ENCODE measurements around the gene EPG5.

DNA sequence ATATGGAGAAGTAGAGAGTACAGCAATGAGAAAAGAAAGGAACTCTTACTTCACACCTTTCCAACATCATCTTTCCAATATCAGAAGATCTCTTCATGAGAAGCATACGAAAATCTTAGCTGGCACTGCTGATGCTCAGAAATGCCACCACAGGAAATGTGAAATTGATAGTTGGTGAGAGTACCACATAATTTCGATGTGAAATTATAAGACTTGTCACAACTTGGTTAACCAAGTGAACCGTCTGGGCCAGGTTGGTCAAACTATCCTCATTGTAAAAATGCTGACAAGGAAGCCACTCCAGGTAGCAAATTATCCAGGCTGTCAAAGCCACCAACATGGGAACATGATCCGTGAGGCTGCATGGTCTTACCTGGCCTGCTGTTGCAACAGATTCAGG is 66.5 kb downstream of the EPG5 start:
- TF ChIP-seq, protein P1, sequence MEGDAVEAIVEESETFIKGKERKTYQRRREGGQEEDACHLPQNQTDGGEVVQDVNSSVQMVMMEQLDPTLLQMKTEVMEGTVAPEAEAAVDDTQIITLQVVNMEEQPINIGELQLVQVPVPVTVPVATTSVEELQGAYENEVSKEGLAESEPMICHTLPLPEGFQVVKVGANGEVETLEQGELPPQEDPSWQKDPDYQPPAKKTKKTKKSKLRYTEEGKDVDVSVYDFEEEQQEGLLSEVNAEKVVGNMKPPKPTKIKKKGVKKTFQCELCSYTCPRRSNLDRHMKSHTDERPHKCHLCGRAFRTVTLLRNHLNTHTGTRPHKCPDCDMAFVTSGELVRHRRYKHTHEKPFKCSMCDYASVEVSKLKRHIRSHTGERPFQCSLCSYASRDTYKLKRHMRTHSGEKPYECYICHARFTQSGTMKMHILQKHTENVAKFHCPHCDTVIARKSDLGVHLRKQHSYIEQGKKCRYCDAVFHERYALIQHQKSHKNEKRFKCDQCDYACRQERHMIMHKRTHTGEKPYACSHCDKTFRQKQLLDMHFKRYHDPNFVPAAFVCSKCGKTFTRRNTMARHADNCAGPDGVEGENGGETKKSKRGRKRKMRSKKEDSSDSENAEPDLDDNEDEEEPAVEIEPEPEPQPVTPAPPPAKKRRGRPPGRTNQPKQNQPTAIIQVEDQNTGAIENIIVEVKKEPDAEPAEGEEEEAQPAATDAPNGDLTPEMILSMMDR (IDR thresholded peaks at IDR 0.05; ENCODE audit: low read length), result no peak
- no peak for TF ChIP-seq EZH2 (IDR thresholded peaks at IDR 0.05; ENCODE audit: borderline replicate concordance, low read length)

Measured in OCI-LY1 (cell line).